ENCODE measurements around the gene RAB3A.

DNA sequence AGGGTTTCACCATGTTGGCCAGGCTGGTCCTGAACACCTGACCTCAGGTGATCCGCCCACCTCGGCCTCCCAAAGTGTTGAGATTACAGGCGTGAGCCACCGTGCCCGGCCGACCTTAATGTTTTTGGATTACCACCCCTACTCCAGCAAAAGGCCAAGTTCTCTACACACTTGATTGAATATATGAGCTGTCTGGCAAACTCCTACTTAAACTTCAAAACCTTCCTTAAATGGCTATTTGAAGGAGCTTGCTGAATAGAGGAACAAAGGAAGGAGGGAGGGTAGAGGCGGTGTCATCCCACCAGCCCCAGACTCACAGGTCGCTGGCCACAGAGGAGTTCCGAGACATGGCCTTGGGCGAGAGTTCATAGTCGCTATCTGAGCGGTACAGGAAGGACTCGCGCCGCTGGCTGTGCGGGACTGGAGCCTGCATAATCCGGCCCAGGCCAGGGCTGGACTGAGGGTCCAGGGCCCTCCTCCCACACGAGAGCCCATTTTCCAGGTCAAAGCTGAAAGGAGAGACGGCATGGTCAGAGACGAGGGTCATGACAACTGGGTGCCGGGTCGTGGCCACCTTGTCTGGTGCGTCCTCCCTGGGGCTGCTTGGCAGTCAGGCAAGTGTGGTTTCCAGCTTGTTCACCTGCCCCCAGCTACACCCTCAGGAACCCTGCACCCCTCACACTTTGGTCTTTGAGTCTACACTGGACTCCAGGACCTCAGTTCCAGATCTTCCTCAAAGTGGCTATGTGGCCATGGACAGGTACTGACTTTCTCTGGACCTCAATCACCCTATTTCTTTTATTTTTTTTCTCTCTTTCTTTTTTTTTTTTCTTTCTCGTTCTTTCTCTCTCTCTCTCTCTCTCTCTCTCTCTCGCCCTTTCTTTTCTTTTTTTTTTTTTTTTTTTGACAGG, 18.2 kb upstream of the RAB3A start:
- TF ChIP-seq, protein P1, sequence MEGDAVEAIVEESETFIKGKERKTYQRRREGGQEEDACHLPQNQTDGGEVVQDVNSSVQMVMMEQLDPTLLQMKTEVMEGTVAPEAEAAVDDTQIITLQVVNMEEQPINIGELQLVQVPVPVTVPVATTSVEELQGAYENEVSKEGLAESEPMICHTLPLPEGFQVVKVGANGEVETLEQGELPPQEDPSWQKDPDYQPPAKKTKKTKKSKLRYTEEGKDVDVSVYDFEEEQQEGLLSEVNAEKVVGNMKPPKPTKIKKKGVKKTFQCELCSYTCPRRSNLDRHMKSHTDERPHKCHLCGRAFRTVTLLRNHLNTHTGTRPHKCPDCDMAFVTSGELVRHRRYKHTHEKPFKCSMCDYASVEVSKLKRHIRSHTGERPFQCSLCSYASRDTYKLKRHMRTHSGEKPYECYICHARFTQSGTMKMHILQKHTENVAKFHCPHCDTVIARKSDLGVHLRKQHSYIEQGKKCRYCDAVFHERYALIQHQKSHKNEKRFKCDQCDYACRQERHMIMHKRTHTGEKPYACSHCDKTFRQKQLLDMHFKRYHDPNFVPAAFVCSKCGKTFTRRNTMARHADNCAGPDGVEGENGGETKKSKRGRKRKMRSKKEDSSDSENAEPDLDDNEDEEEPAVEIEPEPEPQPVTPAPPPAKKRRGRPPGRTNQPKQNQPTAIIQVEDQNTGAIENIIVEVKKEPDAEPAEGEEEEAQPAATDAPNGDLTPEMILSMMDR (IDR thresholded peaks at IDR 0.05; ENCODE audit: borderline replicate concordance, extremely low read depth, low read length, poor library complexity, severe bottlenecking), result no peak
- no peak for TF ChIP-seq EZH2 (IDR thresholded peaks at IDR 0.05; ENCODE audit: borderline replicate concordance, low read depth, low read length, severe bottlenecking)
